Glutamatergic neuron (in vitro differentiated cells): ENCODE data around the gene OSGEP. TPM values are rescaled to one million over a fixed set of nuclear protein-coding genes. Genes with fewer than 3 reads are reported as not detected.

ENCODE experiments used
- DNase-seq: peaks from one replicate; pipeline ENCODE4 v3.0.0; 2022
- H3K27ac Mint-ChIP-seq: one replicate; pipeline ENCODE4 v1.8.0; 2020; ENCODE audit warnings: mild to moderate bottlenecking, mixed read lengths, inconsistent platforms; ENCODE audit not compliant: unreplicated experiment
- H3K27me3 Mint-ChIP-seq: one replicate; pipeline ENCODE4 v1.8.0; 2020; ENCODE audit warnings: mild to moderate bottlenecking, moderate library complexity, mixed read lengths, inconsistent platforms; ENCODE audit not compliant: unreplicated experiment
- H3K36me3 Mint-ChIP-seq: one replicate; pipeline ENCODE4 v1.8.0; 2020; ENCODE audit warnings: mild to moderate bottlenecking, mixed read lengths, inconsistent platforms; ENCODE audit not compliant: unreplicated experiment
- H3K4me1 Mint-ChIP-seq: one replicate; pipeline ENCODE4 v1.8.0; 2020; ENCODE audit warnings: mild to moderate bottlenecking, low read depth, mixed read lengths, inconsistent platforms; ENCODE audit not compliant: unreplicated experiment
- H3K4me3 Mint-ChIP-seq: one replicate; pipeline ENCODE4 v1.8.0; 2020; ENCODE audit warnings: mild to moderate bottlenecking, mixed read lengths, inconsistent platforms; ENCODE audit not compliant: unreplicated experiment
- H3K9me3 Mint-ChIP-seq: one replicate; pipeline ENCODE4 v1.8.0; 2020; ENCODE audit warnings: mild to moderate bottlenecking, moderate library complexity, mixed read lengths, inconsistent platforms; ENCODE audit not compliant: unreplicated experiment
- total RNA-seq: library from RNA; stranded (reverse); fragmentation: NEBNext Ultra II Directional; extraction: Animal tissue kit (Norgen Biotek cat#: 25700); gene quantifications from one replicate; pipeline ENCODE4 v1.2.1, GENCODE V29; 2021; ENCODE audit not compliant: unreplicated experiment
- TF ChIP-seq, protein P1 (sequence below): fragments of 200-600 bp; sonication (generic); IDR thresholded peaks from one replicate; pipeline ENCODE4 v1.5.0; 2021; ENCODE audit not compliant: partially characterized antibody, unreplicated experiment

The OSGEP gene
- total RNA-seq, 1 donor from 2014 or later: 65.0 TPM

- H3K36me3 Mint-ChIP-seq: no peaks in the 10 kb centered on the region
- DNase-seq: no peak
- TF ChIP-seq, protein P1, sequence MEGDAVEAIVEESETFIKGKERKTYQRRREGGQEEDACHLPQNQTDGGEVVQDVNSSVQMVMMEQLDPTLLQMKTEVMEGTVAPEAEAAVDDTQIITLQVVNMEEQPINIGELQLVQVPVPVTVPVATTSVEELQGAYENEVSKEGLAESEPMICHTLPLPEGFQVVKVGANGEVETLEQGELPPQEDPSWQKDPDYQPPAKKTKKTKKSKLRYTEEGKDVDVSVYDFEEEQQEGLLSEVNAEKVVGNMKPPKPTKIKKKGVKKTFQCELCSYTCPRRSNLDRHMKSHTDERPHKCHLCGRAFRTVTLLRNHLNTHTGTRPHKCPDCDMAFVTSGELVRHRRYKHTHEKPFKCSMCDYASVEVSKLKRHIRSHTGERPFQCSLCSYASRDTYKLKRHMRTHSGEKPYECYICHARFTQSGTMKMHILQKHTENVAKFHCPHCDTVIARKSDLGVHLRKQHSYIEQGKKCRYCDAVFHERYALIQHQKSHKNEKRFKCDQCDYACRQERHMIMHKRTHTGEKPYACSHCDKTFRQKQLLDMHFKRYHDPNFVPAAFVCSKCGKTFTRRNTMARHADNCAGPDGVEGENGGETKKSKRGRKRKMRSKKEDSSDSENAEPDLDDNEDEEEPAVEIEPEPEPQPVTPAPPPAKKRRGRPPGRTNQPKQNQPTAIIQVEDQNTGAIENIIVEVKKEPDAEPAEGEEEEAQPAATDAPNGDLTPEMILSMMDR: no peak
- H3K4me1 Mint-ChIP-seq: no peaks in the 10 kb centered on the region
- H3K9me3 Mint-ChIP-seq: peaks cover 3% of the 10 kb centered on the region
- no peak overlapping the region for H3K4me3 Mint-ChIP-seq
- H3K27ac Mint-ChIP-seq: no peak overlapping the region
- H3K27me3 Mint-ChIP-seq: no peaks in the 10 kb centered on the region
These were observed 25.8 kb downstream of the OSGEP start for GRCh38 chr14:20428802-20429201.

GRCh38 chr14:20428010-20428365 is 26.6 kb downstream of the OSGEP start:
- Mint-ChIP-seq H3K4me1 (no peaks in the 10 kb centered on the region), H3K36me3 (no peaks in the 10 kb centered on the region), H3K27ac (no peak overlapping the region), H3K27me3 (no peaks in the 10 kb centered on the region), H3K4me3 (no peak overlapping the region), H3K9me3 (peaks cover 3% of the 10 kb centered on the region)
- TF ChIP-seq, protein P1: no peak
- DNase-seq: no peak

DNA sequence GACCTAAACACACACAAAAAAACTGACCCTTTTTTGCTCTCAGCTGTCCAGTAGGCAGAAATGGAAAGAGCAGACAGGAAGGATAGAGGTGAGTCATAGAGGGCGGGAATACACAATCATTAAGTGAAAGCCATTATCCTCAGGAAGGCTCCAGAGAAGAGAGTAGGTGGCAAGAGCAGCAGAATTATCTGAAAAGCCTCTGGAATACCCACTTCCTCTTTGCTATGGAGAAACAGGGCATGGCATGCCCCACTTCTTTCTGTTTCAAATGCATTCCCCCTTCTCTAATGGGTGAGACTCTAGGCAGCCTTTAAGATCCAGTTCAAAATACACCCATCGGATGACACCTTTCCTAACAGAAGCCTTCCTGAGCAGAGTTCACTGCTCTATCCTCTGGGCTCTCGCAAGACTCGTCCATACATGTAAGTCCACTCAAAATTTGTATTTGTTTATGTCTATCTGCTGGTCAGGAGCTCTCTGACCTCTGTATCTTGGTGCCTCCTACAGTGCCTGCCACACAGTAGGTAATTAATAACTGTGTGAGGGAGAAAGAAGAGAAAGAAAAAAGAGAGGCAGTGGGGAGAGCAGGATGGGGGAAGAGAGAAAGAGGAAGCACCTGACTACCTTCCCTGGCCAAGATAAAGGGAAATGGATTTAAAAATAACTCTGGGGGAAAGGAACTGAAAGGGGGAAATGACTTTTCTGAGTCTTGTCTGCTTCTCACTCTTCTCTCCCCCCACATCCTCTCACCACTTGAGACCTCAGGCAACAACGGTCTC is 27.2 kb downstream of the OSGEP start:
- peaks cover 3% of the 10 kb centered on the region for H3K9me3 Mint-ChIP-seq
- no peak overlapping the region for H3K27ac Mint-ChIP-seq
- no peak overlapping the region for H3K4me3 Mint-ChIP-seq
- no peaks in the 10 kb centered on the region for H3K4me1 Mint-ChIP-seq
- no peaks in the 10 kb centered on the region for H3K27me3 Mint-ChIP-seq
- H3K36me3 Mint-ChIP-seq: no peaks in the 10 kb centered on the region
- TF ChIP-seq, protein P1: no peak
- no peak for DNase-seq

DNA sequence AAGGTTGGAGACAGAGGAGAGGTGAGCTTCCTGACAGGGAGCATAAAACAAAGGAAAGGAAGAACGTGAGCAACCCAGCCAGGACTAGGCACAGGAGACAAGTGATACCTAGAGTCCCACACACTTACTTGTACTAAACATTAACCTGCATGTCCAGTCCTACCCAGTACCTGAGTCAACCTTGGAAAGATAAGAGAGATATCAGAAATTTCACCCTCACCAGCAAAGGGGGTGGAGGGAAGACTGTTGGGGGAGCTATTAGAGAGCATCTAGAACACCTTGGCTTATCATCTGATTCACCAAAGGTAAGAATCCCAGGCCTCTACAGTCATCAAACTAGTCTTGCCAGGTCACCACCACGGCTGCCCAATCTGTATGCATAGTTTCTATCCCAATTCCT is 29.8 kb downstream of the OSGEP start:
- Mint-ChIP-seq H3K4me3 (no peak overlapping the region), H3K27ac (no peak overlapping the region), H3K4me1 (no peaks in the 10 kb centered on the region), H3K9me3 (peaks cover 3% of the 10 kb centered on the region), H3K36me3 (no peaks in the 10 kb centered on the region), H3K27me3 (no peaks in the 10 kb centered on the region)
- no peak for DNase-seq
- TF ChIP-seq, protein P1: no peak

DNA sequence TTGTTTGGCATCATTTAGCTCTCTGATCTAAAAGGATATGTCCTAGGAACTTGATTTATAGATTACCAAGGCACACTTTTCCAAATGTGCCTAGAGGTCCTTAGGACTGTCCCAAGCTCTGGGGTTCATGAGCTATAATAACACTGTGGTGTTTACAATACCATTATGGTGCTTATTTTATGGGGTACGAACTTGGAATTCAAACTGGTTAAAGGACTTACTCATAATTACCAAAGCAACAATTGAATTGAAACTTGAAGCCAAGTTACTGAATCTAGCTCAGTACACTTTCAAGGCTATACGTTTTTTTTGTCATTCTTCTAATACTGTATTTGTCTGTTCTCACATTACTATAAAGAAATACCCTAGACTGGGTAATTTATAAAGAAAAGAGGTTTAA is 31.7 kb downstream of the OSGEP start:
- H3K36me3 Mint-ChIP-seq: no peaks in the 10 kb centered on the region
- TF ChIP-seq, protein P1: no peak
- H3K27ac Mint-ChIP-seq: no peak overlapping the region
- no peaks in the 10 kb centered on the region for H3K4me1 Mint-ChIP-seq
- DNase-seq: no peak
- H3K4me3 Mint-ChIP-seq: no peak overlapping the region
- no peaks in the 10 kb centered on the region for H3K27me3 Mint-ChIP-seq
- peaks cover 3% of the 10 kb centered on the region for H3K9me3 Mint-ChIP-seq
